ENCODE data around the gene NEB. TPM values are rescaled to one million over a fixed set of nuclear protein-coding genes. Genes with fewer than 3 reads are reported as not detected.

The NEB gene
- polyA plus RNA-seq, 1 of the 3 experiments (the other 2 are of a cell fraction), result 0.02 TPM

DNA sequence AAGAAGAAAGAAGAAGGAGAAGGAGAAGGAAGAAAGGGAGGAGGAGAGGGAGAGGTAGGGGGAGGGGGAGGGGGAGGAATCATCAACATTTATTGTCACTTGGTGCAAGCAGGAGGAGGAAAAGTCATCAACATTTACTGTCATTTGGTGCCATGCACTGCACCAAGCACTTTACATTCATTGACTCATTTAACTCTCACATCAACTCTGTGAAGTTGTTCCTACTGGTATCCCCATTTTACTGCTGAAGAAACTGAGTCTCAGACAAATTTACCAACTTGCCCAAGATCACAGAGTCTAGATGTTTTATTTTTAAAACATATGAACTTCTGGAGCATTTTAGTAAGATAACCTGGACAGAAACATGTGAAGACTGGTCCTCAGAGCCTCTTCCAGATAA lies 46.7 kb upstream of the NEB start:
- no peak overlapping the region for H3K4me3 ChIP-seq (ENCODE audit: low read depth in 2 of 2, low read length in 1 of 2)
- DNase-seq, result no peak
- ChIA-PET CTCF (no interaction called here), POLR2A (no interaction called here)
- no peaks in the 10 kb centered on the region for H3K4me1 ChIP-seq (ENCODE audit: control insufficient read depth in 1 of 2, insufficient read depth in 2 of 2, low read depth in 1 of 2, low read length in 1 of 2)
- H3K9me2 ChIP-seq, result no peaks in the 10 kb centered on the region
- no peaks in the 10 kb centered on the region for H4K20me1 ChIP-seq (ENCODE audit: insufficient read depth)
- H3K9me3 ChIP-seq, result no peaks in the 10 kb centered on the region
- no peak overlapping the region for H3K4me2 ChIP-seq
- H3F3A ChIP-seq (replicated peaks; ENCODE audit: insufficient read depth), result no peaks in the 10 kb centered on the region
- TF ChIP-seq FOXJ3 (CRISPR knock-in tag; IDR thresholded peaks at IDR 0.05) (no peak), RAD21 (IDR thresholded peaks at IDR 0.05; ENCODE audit: low read length) (no peak), SIN3A (IDR thresholded peaks at IDR 0.05; ENCODE audit: borderline replicate concordance, low read depth, low read length) (no peak), MXI1 (IDR thresholded peaks at IDR 0.05; ENCODE audit: low read depth, low read length) (no peak), MEF2A (IDR thresholded peaks at IDR 0.05; ENCODE audit: borderline replicate concordance, low read depth) (no peak), TAF1 (IDR thresholded peaks at IDR 0.05; ENCODE audit: borderline replicate concordance, low read depth, low read length) (no peak), YY1 (IDR thresholded peaks at IDR 0.05; ENCODE audit: low read depth) (no peak), USF1 (IDR thresholded peaks at IDR 0.05; ENCODE audit: borderline replicate concordance, low read depth) (no peak), JUND (IDR thresholded peaks at IDR 0.05) (no peak), ELF1 (IDR thresholded peaks at IDR 0.05) (no peak), RXRA (IDR thresholded peaks at IDR 0.05; ENCODE audit: borderline replicate concordance, low read depth) (no peak), USF2 (IDR thresholded peaks at IDR 0.05; ENCODE audit: borderline replicate concordance, low read depth, low read length) (no peak), TCF12 (IDR thresholded peaks at IDR 0.05) (no peak)
- H3K79me2 ChIP-seq (ENCODE audit: insufficient read depth), result no peaks in the 10 kb centered on the region
- H3K36me3 ChIP-seq (replicated peaks in 1 of 2; ENCODE audit: control insufficient read depth in 1 of 2, insufficient read depth in 2 of 2, low read length in 1 of 2), result peaks cover 10 to 18% of the 10 kb centered on the region in 2 experiments
- H3K9ac ChIP-seq, result no peak overlapping the region
- H3K27me3 ChIP-seq (ENCODE audit: insufficient read depth), result no peaks in the 10 kb centered on the region
- H3K27ac ChIP-seq (ENCODE audit: low read depth in 2 of 2, low read length in 1 of 2), result no peak overlapping the region
- no peak overlapping the region for H2AFZ ChIP-seq (ENCODE audit: low read depth)

- no peak for DNase-seq
- no peaks in the 10 kb centered on the region for H4K20me1 ChIP-seq (ENCODE audit: insufficient read depth)
- no peaks in the 10 kb centered on the region for H3K9me3 ChIP-seq
- H3K9me2 ChIP-seq, result no peaks in the 10 kb centered on the region
- H3K27me3 ChIP-seq (ENCODE audit: insufficient read depth), result no peaks in the 10 kb centered on the region
- no peak overlapping the region for H3K9ac ChIP-seq
- H3F3A ChIP-seq (replicated peaks; ENCODE audit: insufficient read depth), result peaks cover 4% of the 10 kb centered on the region
- TF ChIP-seq, protein P1, sequence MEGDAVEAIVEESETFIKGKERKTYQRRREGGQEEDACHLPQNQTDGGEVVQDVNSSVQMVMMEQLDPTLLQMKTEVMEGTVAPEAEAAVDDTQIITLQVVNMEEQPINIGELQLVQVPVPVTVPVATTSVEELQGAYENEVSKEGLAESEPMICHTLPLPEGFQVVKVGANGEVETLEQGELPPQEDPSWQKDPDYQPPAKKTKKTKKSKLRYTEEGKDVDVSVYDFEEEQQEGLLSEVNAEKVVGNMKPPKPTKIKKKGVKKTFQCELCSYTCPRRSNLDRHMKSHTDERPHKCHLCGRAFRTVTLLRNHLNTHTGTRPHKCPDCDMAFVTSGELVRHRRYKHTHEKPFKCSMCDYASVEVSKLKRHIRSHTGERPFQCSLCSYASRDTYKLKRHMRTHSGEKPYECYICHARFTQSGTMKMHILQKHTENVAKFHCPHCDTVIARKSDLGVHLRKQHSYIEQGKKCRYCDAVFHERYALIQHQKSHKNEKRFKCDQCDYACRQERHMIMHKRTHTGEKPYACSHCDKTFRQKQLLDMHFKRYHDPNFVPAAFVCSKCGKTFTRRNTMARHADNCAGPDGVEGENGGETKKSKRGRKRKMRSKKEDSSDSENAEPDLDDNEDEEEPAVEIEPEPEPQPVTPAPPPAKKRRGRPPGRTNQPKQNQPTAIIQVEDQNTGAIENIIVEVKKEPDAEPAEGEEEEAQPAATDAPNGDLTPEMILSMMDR (IDR thresholded peaks at IDR 0.05), result no peak
- TF ChIP-seq TCF12 (IDR thresholded peaks at IDR 0.05), result no peak
- no peak for TF ChIP-seq SIN3A (IDR thresholded peaks at IDR 0.05; ENCODE audit: borderline replicate concordance, low read depth, low read length)
- TF ChIP-seq EZH2phosphoT487 (IDR thresholded peaks at IDR 0.05; ENCODE audit: borderline replicate concordance, low read depth), result no peak
- TF ChIP-seq TAF1 (IDR thresholded peaks at IDR 0.05; ENCODE audit: borderline replicate concordance, low read depth, low read length), result no peak
- no peak for TF ChIP-seq ZBTB33 (IDR thresholded peaks at IDR 0.05; ENCODE audit: borderline replicate concordance, low read depth)
- no peak for TF ChIP-seq RAD21 (IDR thresholded peaks at IDR 0.05; ENCODE audit: low read length)
- TF ChIP-seq, protein P2, sequence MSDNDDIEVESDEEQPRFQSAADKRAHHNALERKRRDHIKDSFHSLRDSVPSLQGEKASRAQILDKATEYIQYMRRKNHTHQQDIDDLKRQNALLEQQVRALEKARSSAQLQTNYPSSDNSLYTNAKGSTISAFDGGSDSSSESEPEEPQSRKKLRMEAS (IDR thresholded peaks at IDR 0.05; ENCODE audit: low read depth), result no peak
- no peak for TF ChIP-seq POLR2AphosphoS5 (IDR thresholded peaks at IDR 0.05; ENCODE audit: low read depth, low read length)
- no peak for TF ChIP-seq YY1 (IDR thresholded peaks at IDR 0.05; ENCODE audit: low read depth)
- TF ChIP-seq EP300 (IDR thresholded peaks at IDR 0.05; ENCODE audit: borderline replicate concordance in 1 of 2, low read depth in 1 of 2, low read length in 1 of 2), result no peak
- TF ChIP-seq FOSL2 (IDR thresholded peaks at IDR 0.05; ENCODE audit: borderline replicate concordance, low read depth), result no peak
- TF ChIP-seq FOXJ3 (CRISPR knock-in tag; IDR thresholded peaks at IDR 0.05), result no peak
- no peak for TF ChIP-seq TEAD4 (IDR thresholded peaks at IDR 0.05; ENCODE audit: borderline replicate concordance, insufficient read depth)
- no peak for TF ChIP-seq USF1 (IDR thresholded peaks at IDR 0.05; ENCODE audit: borderline replicate concordance, low read depth)
- no peak for TF ChIP-seq MEF2A (IDR thresholded peaks at IDR 0.05; ENCODE audit: borderline replicate concordance, low read depth)
- ChIA-PET POLR2A (no interaction called here), CTCF (no interaction called here)
- WGBS (ENCODE audit: low lambda C conversion rate), result 88% methylated on average over 2 of the region's 2 CpGs
- H3K4me3 ChIP-seq (ENCODE audit: low read depth in 2 of 2, low read length in 1 of 2), result no peak overlapping the region
- H3K36me3 ChIP-seq (replicated peaks in 1 of 2; ENCODE audit: control insufficient read depth in 1 of 2, insufficient read depth in 2 of 2, low read length in 1 of 2), result peaks cover 8 to 12% of the 10 kb centered on the region in 2 experiments
- no peak overlapping the region for H3K27ac ChIP-seq (ENCODE audit: low read depth in 2 of 2, low read length in 1 of 2)
- H3K4me2 ChIP-seq, result no peak overlapping the region
- H3K79me2 ChIP-seq (ENCODE audit: insufficient read depth), result no peaks in the 10 kb centered on the region
- H3K4me1 ChIP-seq (ENCODE audit: control insufficient read depth in 1 of 2, insufficient read depth in 2 of 2, low read depth in 1 of 2, low read length in 1 of 2), result peaks cover 0 to 9% of the 10 kb centered on the region in 2 experiments; a peak in 3 of 4 replicates
- H2AFZ ChIP-seq (ENCODE audit: low read depth), result no peak overlapping the region
These were observed 43.7 kb upstream of the NEB start for GRCh38 chr2:151777935-151778334.

All from SK-N-SH (cell line).